PFSK-1 (cell line): ENCODE results near the gene HS6ST1.

Experiments
- FOXP2 ChIP-seq: optimal IDR thresholded peaks from 2 replicates; pipeline ENCODE3; 2011; ENCODE audit warnings: borderline replicate concordance, control low read depth, inconsistent platforms; ENCODE audit not compliant: insufficient read depth; ENCODE audit errors: extremely low read length, extremely low read depth
- POLR2AphosphoS5 ChIP-seq: IDR thresholded peaks from 2 replicates; pipeline ENCODE4 v1.6.1; 2012; ENCODE audit warnings: low read depth, mild to moderate bottlenecking, control low read depth, low read length, moderate library complexity
- REST ChIP-seq, 2 experiments: IDR thresholded peaks; 2 replicates each; pipeline versions ENCODE4 v1.6.1 to v1.8.0; 2011 to 2012; ENCODE audit warnings: low read depth in 2 of 2, low read length in 2 of 2, control low read depth in 1 of 2, inconsistent platforms in 1 of 2, mild to moderate bottlenecking in 1 of 2, moderate library complexity in 1 of 2; ENCODE audit not compliant: insufficient read depth in 1 of 2
- SIN3A ChIP-seq: IDR thresholded peaks from 2 replicates; pipeline ENCODE4 v1.6.1; 2012; ENCODE audit warnings: mild to moderate bottlenecking, low read length, moderate library complexity, borderline replicate concordance; ENCODE audit not compliant: insufficient read depth
- TAF1 ChIP-seq: IDR thresholded peaks from 2 replicates; pipeline ENCODE4 v1.6.1; 2012; ENCODE audit warnings: low read length, control low read depth, borderline replicate concordance; ENCODE audit not compliant: insufficient read depth

Gene HS6ST1

GRCh38 chr2:128315122-128315828, 3.4 kb downstream of the HS6ST1 start:
- TF ChIP-seq FOXP2 = no peak
- no peak for TF ChIP-seq REST (IDR thresholded peaks at IDR 0.05; ENCODE audit: insufficient read depth in 1 of 2, low read depth in 2 of 2, low read length in 2 of 2)
- no peak for TF ChIP-seq POLR2AphosphoS5
- TF ChIP-seq TAF1 = no peak
- TF ChIP-seq SIN3A = no peak

GRCh38 chr2:128314348-128315121, 4.1 kb downstream of the HS6ST1 start:
- TF ChIP-seq FOXP2 = no peak

GRCh38 chr2:128313931-128314347, 4.7 kb downstream of the HS6ST1 start:
- TF ChIP-seq REST (IDR thresholded peaks at IDR 0.05; ENCODE audit: insufficient read depth in 1 of 2, low read depth in 2 of 2, low read length in 2 of 2) (no peak), TAF1 (no peak), SIN3A (no peak), FOXP2 (no peak), POLR2AphosphoS5 (no peak)

GRCh38 chr2:128313091-128313836, 5.4 kb downstream of the HS6ST1 start:
- TF ChIP-seq FOXP2 (no peak), TAF1 (no peak), POLR2AphosphoS5 (no peak), SIN3A (no peak), REST (IDR thresholded peaks at IDR 0.05; ENCODE audit: insufficient read depth in 1 of 2, low read depth in 2 of 2, low read length in 2 of 2) (no peak)

GRCh38 chr2:128312411-128312810, 6.3 kb downstream of the HS6ST1 start:
- no peak for TF ChIP-seq POLR2AphosphoS5
